HUDEP-2 (cell line): ENCODE measurements around the gene RPS3.
A peak's percentile ranks its signal among the peaks of the same experiment; 100 is the strongest.
"Not testable (repeated sequence)": the region's sequence is repeated elsewhere in the genome, so short reads cannot be mapped to it uniquely, and the experiment has no call there.

Experiments
- DNase-seq, 76 experiments: peaks; one replicate each; lab custom pipeline; 2025; ENCODE audit not compliant: unreplicated experiment in 76 of 76; lab: John Stamatoyannopoulos, UW

RPS3 gene

DNA sequence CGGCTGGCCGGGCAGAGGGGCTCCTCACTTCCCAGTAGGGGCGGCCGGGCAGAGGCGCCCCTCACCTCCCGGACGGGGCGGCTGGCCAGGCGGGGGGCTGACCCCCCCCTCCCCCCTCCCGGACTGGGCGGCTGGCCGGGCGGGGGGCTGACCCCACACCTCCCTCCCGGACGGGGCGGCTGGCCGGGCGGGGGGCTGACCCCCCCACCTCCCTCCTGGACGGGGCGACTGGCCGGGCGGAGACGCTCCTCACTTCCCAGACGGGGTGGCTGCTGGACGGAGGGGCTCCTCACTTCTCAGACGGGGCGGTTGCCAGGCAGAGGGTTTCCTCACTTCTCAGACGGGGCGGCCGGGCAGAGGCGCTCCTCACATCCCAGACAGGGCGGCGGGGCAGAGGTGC, 10.7 kb downstream of the RPS3 start:
- not testable (repeated sequence) for DNase-seq

DNA sequence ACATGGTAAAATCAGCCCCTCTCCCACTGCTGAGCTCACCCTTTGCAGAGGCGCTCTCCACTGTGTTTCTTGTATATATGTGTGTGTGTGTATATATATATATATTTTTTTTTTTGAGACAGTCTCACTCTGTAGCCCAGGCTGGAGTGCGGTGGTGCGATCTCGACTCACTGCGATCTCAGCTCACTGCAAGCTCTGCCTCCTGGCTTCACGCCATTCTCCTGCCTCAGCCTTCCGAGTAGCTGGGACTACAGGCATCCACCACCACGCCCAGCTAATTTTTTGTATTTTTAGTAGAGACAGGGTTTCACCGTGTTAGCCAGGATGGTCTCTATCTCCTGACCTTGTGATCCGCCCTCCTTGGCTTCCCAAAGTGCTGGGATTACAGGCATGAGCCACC, 13.8 kb downstream of the RPS3 start:
- not testable (repeated sequence) for DNase-seq

DNA sequence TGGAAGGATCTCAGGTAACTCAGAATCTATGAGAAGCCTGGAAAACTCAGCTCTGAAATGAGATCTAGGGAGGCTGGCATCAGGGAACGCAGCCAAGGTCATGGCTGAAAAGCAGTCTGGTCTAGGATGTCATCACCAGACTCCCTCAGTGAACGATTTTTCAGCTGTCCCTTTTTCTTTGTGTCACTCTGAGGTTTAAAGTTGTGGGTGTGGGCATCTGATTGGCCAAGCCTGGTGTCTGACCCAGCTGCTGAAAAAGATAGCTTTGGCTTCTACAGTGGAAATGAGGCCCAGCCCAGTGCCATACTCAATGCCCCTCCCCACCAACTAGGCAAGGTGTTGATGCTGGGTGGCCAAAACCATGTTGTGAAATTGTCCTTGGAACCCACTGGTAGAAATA, 14.5 kb downstream of the RPS3 start:
- DNase-seq = peak in 40 of 76 experiments; percentile 10 to 63 (median 30)

DNA sequence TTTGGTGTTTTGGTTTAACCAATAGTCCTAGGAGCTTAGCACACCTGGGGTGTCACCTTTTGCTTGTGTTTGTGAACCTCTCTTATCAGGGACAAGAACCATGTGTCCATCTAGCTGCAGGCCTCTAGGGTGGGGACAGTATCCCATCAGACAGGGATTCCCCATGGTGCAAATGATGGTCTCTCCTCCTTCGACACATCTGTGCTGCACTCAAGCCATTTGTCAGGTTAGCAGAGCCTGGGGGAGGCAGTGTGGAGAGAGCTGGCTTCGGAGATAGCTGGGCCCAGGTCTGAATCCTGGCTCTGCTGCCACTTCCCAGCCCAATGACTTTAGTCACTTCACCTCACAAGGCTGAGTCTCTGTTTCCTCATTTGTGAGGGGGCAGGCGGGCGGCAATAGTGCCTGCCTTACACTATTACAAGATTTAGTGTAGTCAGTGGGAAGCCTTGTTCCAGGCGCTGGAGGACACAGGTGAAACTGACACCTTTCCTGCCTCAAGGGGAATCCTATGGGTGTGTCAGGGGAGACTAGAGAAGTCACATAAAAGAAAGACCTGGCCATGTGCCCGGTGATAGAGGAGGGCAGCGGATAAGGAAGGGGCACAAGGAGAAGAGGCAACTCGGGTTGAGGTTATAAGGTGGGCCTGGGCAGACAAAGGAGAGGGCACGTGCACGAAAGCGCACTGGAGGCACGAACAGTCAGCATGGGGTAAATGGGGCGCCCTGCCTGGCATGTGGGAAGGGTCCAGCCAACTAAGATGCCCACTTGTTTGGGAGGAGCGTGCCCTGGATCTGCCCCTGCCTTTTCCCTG, 21.1 kb downstream of the RPS3 start:
- no peak for DNase-seq

DNA sequence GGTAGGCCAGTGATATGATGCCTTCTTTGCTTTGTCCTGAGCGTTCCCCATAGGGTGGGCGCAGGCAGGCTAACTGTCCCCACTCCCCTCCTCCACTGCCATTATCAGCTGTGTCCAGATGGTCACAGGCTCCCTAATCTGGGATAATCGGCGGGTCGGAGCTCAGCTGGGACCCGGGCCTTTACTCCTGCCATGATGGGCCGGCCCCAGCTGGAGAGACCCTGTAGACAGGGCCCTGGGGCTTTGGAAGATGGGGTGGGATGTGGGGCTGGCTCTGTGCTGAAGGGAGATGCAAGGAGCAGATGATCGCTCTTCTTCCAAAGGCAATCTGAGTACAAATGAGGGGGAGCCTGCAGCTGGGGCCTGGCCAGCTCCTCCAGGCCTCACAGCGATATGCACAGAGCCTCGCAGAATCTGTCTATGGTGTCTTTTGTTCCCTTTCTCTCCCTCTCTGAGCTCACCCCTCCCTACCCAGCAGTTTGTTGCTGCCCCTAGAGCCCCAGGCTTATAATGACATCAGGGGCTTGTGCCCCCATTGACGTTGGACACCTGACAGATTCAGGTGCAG, 21.8 kb downstream of the RPS3 start:
- DNase-seq = peak in 4 of 76 experiments; percentile 18 to 44 (median 34)

DNA sequence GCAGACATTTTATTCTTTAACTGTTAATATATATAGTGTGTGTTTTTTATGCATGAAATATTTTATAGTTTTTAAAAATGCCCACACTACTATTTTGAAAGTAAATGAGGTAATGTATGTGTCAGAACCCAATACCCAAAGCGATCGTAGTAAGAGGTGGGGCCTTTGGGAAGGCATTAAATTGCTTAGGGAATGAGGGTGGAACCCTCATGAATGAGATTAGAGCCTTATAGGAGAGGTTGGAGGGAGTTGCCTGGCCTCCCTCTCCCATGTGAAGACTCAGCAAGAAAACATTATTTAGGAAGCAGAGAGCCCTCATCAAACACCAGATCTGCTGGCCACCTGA, 22.6 kb downstream of the RPS3 start:
- DNase-seq = no peak

DNA sequence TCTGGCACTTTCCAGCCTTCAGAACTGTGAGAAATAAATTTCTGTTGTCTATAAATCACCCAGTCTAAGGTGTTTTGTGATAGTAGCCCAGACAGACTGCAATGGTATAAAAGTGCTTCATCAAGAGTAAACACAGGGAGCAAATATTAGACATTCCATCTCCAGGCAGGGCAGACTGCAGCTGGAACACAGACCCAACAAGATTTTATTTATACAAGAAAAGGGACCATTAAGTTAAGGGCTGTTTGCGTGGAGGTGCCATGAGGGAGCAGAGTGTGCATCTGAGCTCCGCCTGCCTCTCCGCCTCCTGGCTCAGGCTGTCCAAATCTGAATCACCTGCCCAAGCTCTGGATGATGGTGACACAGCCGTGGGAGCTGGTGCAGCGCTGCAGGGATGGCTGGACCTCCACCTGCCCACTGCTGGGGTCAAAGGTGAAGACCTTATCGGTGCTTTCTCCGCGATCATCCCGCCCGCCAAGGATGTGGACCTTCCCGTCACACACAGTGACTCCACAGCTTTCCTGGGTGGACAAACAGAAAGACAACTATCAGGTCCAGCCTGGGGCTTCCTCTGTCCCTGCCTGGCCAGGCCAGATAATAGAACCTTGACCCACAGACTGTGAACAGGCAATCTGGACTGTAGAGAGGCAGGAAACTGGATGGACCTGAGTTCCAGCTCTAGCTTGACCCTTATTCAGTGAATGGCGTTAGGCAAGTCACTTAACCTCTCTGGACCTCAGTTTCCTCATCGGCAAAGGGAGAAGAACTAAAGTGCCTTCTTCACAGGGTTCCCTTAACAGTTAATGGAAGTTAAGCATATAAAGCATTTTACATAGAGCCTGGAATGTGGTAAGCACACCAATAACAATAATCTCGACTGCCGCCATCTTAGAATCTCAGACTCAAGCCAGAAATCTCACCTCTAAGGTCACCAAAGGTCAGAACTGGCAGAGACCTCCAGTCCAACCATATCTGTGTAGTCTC, 23.2 kb downstream of the RPS3 start:
- no peak for DNase-seq

DNA sequence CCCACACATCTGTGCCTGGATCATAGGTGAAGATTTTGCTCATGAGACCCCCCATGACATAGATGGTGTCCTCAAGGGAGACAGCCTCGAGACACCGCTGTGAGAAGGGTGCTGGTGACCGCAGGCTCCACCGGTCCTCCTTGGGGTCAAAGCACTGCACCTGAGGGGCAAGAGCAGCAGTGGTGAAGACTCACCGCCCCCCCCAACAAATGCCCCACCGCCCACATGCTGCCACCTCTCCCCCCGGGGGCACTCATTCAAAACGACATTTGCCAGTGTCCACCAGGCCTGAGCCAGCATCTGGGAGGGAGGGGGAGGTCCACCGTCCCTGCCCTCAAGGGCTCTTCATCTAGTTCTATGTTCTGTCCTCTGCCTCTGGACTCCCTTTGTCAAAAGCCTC, 24.4 kb downstream of the RPS3 start:
- DNase-seq = no peak

DNA sequence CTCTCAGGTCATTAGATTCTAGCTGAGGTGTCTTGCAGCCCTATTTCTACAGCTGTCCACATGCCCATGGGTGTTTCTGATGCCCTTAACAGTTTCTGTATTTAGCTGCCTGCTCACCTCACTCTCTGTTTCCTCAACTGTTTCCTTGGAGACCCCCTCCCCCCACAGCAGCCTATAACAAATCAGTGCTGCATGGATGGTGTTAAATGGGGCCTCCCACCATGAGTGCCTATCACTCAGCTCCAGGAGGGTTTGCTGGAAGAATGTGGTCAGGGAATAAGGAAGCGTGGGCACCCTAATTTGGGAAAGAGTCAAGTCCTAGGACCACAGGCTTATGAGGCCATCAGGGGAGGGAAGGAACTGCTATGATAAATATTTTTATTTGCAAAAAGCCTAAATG, 25.1 kb downstream of the RPS3 start:
- no peak for DNase-seq

DNA sequence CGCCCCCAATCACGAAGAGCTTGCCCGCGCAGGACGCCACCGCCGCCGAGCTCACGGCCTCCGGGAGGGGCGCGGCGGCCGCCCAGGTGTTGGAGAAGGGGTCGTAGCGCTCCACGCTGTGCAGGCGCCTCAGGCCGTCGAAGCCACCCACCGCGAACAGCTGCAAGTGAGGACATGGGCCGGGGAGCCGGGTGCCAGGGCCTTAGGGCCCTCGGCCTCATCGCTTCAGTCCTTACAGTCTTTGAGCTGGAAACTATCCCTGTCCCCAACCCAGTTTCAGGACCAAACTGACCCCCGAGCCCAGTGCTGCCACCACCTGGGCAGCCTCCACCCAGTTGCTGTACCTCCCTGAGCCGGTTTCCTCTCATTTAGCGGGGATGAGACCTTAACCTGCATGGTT, 26.1 kb downstream of the RPS3 start:
- peak in 2 of 76 experiments; percentile 16 to 22 for DNase-seq

DNA sequence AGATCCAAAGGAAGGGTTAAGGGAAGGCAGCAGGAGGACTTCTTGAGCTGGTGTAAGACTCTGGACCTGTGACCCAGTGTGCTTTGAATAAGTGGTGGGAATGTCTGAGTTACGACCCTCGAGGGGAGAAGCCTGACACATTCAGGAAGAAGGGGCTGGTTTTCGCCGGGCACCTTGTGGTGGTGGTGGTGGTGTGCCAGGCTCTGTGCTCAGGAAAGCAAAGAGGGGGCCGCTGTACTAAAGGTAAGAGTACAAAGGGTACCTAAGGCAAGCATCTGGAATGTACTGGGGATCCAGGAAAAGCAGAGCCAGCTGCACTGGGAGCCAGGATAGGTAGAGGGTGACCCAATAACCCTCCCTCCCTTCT, 27.4 kb downstream of the RPS3 start:
- DNase-seq = no peak

DNA sequence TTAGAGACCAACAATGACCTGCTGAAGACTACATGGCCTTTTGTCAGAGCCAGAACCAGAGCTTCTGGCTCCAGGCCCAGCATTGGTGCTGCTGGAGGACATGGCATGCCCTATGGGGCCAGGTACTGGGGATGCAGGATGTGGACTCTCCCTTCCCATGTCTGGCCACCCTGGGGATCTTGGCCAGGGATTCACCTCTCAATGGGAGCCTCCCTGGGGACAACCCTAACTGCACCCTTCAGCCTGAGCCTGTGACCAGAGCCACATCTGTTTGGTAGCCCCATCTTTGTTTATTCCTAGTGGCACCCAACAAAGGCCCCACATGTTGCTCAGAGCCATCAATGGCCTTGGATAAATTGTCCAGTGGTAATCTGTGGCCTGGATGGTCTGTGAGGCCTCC, 27.9 kb downstream of the RPS3 start:
- DNase-seq = no peak

DNA sequence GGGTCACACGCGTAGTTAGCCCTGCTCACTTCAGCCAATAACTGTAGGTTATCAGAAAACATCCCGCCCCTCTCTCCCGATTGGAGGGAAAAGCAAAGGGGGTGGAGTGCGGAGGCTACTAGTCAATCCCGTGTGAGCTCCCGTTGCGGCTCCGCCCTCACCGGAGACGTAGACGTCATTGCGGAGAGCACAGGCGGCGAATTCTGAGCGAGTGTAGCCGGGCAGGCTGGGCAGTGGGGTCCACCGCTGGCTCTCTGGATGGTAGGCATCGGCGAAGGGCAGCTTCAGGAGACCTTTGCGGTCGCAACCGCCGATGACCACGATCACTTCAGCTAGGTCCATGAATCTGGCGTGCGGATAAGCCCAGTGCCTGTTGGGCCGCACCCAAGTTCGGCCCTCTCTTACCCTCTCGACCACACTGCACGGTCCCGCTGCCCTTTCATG, 29.0 kb downstream of the RPS3 start:
- DNase-seq = peak in 73 of 76 experiments; percentile 26 to 93 (median 81)

DNA sequence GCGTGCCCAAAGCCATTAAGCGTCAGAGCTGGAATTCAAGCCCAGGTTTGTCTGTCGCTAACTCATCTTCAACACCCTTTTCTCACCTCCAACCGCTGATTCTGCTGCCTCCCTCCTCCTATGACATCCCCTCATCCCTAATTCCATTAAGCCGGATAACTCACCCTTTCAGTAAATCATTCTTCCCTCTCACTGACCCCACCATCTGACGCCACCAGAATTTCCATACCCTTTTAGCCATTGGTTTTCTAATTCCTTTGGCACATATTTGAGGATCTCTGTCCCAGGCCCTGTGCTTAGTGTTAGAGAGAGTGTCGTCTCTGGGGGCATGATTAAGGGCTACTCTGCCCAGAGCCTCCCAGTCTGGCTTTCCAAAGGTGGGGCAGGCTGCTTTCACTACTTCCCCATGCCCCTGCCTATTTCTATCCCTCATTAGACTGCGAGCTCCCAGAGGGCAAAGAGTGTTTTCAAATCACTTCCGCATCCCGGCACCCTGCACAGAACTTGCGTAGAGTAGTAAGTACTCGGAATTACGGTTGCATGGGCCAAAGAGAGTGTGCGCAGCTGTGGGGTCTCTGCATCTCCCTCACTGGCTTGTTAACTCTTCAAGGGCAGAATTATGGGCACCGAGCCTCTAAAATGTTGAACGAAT, 29.8 kb downstream of the RPS3 start:
- DNase-seq = peak in 33 of 76 experiments; percentile 13 to 73 (median 32)

DNA sequence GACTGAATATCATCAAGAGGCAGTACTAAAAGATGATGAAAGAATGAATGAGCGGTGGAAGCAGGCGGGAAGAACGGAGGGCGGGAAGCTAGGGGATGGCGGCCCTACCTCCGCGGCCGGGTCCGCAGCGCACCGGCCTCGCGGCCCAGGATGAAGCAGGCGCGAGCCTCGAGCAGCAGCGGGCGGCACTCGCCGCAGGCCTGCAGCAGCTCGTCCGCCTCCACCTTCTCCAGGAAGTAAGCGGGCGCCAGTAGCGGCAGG, 30.3 kb downstream of the RPS3 start:
- peak in 1 of 76 experiments; percentile 61 for DNase-seq

DNA sequence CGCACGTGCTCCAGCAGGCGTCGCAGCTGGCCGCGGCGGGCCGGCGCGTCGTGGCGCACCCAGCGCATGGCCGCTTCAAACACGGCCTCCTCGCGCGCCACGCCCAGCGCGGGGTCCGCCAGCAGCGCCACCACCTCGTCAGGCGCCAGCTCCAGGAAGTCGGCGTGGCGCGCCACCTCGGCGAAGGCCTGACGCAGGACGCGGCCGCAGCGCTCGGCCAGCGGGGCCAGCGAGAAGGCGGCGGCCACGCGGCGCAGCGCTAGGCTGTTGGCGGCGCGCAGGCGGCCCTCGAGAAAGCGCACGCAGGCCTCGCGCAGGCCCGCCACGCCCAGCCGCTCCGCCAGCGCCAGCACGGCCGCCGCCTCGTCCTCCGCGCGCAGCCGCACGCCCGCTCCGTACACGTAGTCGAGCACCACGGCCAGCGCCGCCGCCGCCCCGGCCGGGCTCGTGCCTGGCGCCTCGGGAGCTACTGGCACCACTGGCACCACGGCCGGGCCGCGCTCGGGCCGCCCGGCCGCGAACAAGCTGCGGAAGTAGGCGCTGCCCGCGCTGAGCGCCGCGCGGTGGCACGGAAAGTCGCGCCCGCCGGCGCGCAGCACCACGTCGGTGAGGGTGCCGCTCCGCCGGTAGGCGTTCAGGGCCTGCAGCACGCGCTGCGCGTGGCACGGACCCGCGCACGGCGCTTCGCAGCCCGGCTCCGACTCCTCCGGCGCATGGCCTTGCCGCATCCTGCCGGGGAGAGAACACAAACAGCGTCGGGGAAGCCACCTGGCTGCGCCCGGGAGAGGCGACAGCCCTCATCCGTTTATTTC, 30.8 kb downstream of the RPS3 start:
- peak in 73 of 76 experiments; percentile 37 to 93 (median 78) for DNase-seq

DNA sequence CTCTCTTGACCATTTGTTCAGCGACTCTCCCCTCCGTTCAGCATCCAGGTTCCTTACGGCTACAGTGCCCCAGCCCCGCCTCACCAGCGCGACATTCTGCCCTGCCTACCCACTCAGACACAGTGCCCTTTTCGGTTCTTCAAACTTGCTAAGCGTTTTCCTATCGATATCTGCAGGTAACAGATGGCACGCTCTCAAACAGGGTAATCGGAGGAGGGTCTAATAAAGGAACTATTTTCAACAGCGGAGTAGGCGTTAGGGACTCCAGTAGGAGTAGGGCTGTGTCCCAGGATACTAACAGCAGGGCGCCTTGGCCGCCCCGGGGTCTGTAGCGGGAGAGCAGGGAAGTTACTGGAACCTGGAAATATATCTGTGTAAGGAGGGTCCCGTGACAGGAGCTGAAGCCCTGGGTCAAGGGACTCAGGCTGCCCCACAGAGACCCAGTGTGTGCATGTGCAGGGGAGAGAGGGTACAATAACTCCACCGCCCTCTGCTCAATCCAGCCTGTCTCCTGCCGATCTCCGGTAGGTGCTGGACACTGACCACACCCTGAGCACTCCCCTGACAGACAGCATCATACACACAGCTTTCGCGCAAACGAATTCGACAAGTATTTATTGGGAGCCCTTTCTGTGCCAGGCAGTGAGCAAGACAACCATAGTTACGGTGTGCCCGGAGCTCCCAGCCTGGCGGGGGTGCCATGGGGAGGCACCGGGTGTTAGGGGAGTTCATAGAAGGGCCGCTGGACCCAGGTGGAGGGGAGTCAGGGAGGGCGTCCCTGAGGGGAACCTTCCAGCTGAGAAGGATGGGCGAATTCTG, 31.6 kb downstream of the RPS3 start:
- DNase-seq = peak in 26 of 76 experiments; percentile 14 to 70 (median 40)

DNA sequence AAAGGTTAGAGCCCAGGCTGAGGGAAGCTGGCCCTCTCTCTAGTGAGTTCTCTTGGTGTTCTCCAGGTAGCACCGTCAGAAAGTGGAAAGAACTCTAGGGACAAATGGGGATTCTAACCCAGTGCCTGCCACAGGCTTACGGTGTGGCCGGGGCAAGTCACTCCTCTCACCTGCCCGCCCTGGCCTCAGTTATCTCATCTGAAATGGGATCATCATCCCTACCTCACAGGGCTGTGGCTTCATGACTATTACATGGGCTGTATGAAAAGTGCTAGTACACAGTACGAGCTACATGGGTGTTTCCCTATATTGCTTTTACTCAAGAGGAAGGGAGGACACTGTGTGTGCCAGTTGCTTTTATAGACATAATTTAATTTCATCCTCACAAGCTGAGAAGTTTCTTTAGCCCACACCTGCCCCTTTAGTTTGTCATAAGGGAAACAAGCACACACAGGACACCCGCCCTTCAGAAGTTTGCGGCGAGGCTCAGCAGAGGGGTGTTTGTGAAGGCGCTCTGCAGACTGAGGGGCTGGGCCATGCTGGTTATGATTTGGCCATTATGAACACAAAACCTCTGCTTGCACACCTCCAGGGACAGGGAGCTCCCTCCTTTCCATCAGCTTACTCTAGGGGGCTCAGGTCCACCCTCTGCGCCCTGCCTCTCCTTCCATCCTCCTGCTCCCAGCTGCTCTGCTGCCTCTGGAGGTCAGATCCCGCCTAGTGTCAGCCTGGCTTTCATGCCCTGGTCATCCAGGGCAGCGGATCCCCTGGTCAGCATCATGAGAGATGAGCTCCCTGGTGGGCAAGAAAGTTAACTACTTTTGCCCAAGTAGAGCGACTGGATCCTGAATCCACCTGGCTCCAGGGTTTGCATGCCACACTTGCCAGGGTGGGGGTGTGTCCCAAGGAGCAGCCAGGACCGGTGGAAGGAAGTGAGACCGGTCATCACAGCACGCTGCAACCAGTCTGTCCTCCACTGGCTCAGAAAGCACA, 32.5 kb downstream of the RPS3 start:
- peak in 2 of 76 experiments; percentile 10 to 24 for DNase-seq
